MM.1S (cell line): Measurements from ENCODE around the gene UBE2D2.
"Not testable (repeated sequence)": the region's sequence is repeated elsewhere in the genome, so short reads cannot be mapped to it uniquely, and the experiment has no call there.

Experiments
- DNase-seq: peaks from one replicate; pipeline ENCODE4 v3.0.0-alpha.2; 2015
- H2AFZ ChIP-seq: fragments of 300-600 bp; sonication (generic); 2 replicates; pipeline ENCODE4 v1.6.0; 2016; ENCODE audit warnings: antibody characterized with exemption, low read length
- H3F3A ChIP-seq: fragments of 300-600 bp; sonication (generic); 2 replicates; pipeline ENCODE4 v1.6.1; 2016; ENCODE audit warnings: mild to moderate bottlenecking, antibody characterized with exemption, low read length, moderate library complexity, mixed read lengths; ENCODE audit not compliant: insufficient read depth
- H3K27ac ChIP-seq: fragments of 300-600 bp; sonication (generic); 2 replicates; pipeline ENCODE4 v1.5.1; 2016; ENCODE audit warnings: mild to moderate bottlenecking, low read length
- H3K27me3 ChIP-seq: fragments of 300-600 bp; sonication (generic); replicated peaks from 2 replicates; pipeline ENCODE4 v1.6.0; 2016; ENCODE audit warnings: low read length; ENCODE audit not compliant: insufficient read depth
- H3K36me3 ChIP-seq: fragments of 300-600 bp; sonication (generic); replicated peaks from 2 replicates; pipeline ENCODE4 v1.6.1; 2016; ENCODE audit warnings: mild to moderate bottlenecking, low read length, mixed read lengths; ENCODE audit not compliant: insufficient read depth
- H3K4me1 ChIP-seq: fragments of 300-600 bp; sonication (generic); 2 replicates; pipeline ENCODE4 v1.6.1; 2016; ENCODE audit warnings: low read length, mixed read lengths
- H3K4me2 ChIP-seq: fragments of 300-600 bp; sonication (generic); 2 replicates; pipeline ENCODE4 v1.6.0; 2016; ENCODE audit warnings: low read depth, low read length
- H3K4me3 ChIP-seq: fragments of 300-600 bp; sonication (generic); 2 replicates; pipeline ENCODE4 v1.5.1; 2016; ENCODE audit warnings: low read length, mixed read lengths
- H3K79me2 ChIP-seq: fragments of 300-600 bp; sonication (generic); 2 replicates; pipeline ENCODE4 v1.6.1; 2016; ENCODE audit warnings: mixed run types, low read length, mixed read lengths
- H3K9ac ChIP-seq: fragments of 300-600 bp; sonication (generic); 2 replicates; pipeline ENCODE4 v1.6.1; 2016; ENCODE audit warnings: low read length, mixed read lengths
- H3K9me2 ChIP-seq: fragments of 300-600 bp; sonication (generic); replicated peaks from 2 replicates; pipeline ENCODE4 v1.6.1; 2016; ENCODE audit warnings: mild to moderate bottlenecking, low read length, mixed read lengths; ENCODE audit not compliant: insufficient read depth
- H3K9me3 ChIP-seq: fragments of 300-600 bp; sonication (generic); replicated peaks from 2 replicates; pipeline ENCODE4 v1.6.1; 2016; ENCODE audit warnings: mild to moderate bottlenecking, low read length, mixed read lengths; ENCODE audit not compliant: insufficient read depth
- H4K20me1 ChIP-seq: fragments of 300-600 bp; sonication (generic); 2 replicates; pipeline ENCODE4 v1.6.1; 2016; ENCODE audit warnings: mild to moderate bottlenecking, low read length, moderate library complexity, mixed read lengths; ENCODE audit not compliant: insufficient read depth
- EZH2 ChIP-seq: fragments of 300-600 bp; sonication (generic); optimal IDR thresholded peaks from 2 replicates; pipeline ENCODE3; 2017; ENCODE audit warnings: low read depth, mild to moderate bottlenecking, antibody characterized with exemption, low read length, mixed read lengths
- EZH2phosphoT487 ChIP-seq: fragments of 300-600 bp; sonication (generic); IDR thresholded peaks from 2 replicates; pipeline ENCODE4 v1.6.1; 2018; ENCODE audit warnings: antibody characterized with exemption, low read length
- TF ChIP-seq, protein P1 (sequence below): fragments of 300-600 bp; sonication (generic); IDR thresholded peaks from 2 replicates; pipeline ENCODE4 v1.5.1; 2016; ENCODE audit warnings: antibody characterized with exemption, low read length, mixed read lengths

UBE2D2 gene

DNA sequence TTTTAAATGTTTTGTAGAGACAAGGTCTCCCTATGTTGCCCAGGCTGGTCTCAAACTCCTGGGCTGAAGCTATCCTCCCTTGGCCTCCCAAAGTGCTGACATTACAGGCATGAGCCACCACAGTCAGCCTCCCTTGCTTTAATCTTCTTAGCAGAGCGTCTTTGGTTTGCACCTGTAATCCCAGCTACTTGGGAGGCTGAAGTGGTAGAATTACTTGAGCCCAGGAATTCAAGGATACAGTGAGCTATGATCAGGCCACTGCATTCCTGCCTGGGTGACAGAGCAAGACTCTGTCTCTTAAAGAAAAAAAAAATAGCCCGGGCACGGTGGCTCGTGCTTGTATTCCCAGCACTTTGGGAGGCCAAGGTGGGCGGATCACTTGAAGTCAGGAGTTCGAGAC is 27.8 kb downstream of the UBE2D2 start:
- H3K9me2 ChIP-seq = no peaks in the 10 kb centered on the region
- H3F3A ChIP-seq = peaks cover 27% of the 10 kb centered on the region
- H3K79me2 ChIP-seq = peaks cover 100% of the 10 kb centered on the region
- no peak overlapping the region for H3K4me2 ChIP-seq
- H3K27ac ChIP-seq = no peak overlapping the region
- TF ChIP-seq, protein P1, sequence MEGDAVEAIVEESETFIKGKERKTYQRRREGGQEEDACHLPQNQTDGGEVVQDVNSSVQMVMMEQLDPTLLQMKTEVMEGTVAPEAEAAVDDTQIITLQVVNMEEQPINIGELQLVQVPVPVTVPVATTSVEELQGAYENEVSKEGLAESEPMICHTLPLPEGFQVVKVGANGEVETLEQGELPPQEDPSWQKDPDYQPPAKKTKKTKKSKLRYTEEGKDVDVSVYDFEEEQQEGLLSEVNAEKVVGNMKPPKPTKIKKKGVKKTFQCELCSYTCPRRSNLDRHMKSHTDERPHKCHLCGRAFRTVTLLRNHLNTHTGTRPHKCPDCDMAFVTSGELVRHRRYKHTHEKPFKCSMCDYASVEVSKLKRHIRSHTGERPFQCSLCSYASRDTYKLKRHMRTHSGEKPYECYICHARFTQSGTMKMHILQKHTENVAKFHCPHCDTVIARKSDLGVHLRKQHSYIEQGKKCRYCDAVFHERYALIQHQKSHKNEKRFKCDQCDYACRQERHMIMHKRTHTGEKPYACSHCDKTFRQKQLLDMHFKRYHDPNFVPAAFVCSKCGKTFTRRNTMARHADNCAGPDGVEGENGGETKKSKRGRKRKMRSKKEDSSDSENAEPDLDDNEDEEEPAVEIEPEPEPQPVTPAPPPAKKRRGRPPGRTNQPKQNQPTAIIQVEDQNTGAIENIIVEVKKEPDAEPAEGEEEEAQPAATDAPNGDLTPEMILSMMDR = no peak
- TF ChIP-seq EZH2 (no peak), EZH2phosphoT487 (no peak)
- no peaks in the 10 kb centered on the region for H3K9me3 ChIP-seq
- H4K20me1 ChIP-seq = peaks cover 3% of the 10 kb centered on the region
- H3K36me3 ChIP-seq = 0 out of 2 replicates have a peak, but pooled peaks cover 3% of the 10 kb centered on the region
- no peak for DNase-seq
- no peak overlapping the region for H3K4me3 ChIP-seq
- no peak overlapping the region for H2AFZ ChIP-seq
- no peaks in the 10 kb centered on the region for H3K27me3 ChIP-seq
- no peak overlapping the region for H3K9ac ChIP-seq
- H3K4me1 ChIP-seq = peaks cover 23% of the 10 kb centered on the region

- H3K36me3 ChIP-seq = peaks cover 3% of the 10 kb centered on the region; the same call in 1 of the 2 replicates
- H3K9ac ChIP-seq = no peak overlapping the region
- H3K4me2 ChIP-seq = peak overlapping the region; percentile 14; the same call in 1 of the 2 replicates
- H3K27ac ChIP-seq = peak overlapping the region; percentile 47; the same call in 1 of the 2 replicates
- no peaks in the 10 kb centered on the region for H3K9me2 ChIP-seq
- H3K9me3 ChIP-seq = no peaks in the 10 kb centered on the region
- no peaks in the 10 kb centered on the region for H4K20me1 ChIP-seq
- no peaks in the 10 kb centered on the region for H3K27me3 ChIP-seq
- TF ChIP-seq EZH2phosphoT487 = no peak
- peak; percentile 53 for DNase-seq
- H3K4me1 ChIP-seq = peaks cover 28% of the 10 kb centered on the region
- no peak overlapping the region for H2AFZ ChIP-seq
- peaks cover 28% of the 10 kb centered on the region for H3F3A ChIP-seq
- peaks cover 99% of the 10 kb centered on the region for H3K79me2 ChIP-seq
- no peak overlapping the region for H3K4me3 ChIP-seq
Measured at GRCh38 chr5:139592289-139592688, 31.1 kb downstream of the UBE2D2 start.

DNA sequence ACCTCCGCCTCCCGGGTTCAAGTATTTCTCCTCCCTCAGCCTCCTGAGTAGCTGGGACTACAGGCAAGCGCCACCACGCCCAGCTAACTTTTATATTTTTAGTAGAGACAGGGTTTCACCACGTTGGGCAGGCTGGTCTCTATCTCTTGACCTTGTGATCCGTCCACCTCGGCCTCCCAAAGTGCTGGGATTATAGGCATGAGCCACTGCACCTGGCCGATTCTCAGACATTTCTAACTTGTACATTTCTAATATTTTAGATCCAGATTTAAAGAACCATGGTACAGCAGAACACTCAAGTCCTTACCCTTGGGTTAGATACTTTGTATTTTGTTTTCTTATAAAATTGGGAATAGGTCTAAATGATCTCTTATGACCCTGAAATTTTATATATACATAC is 31.9 kb downstream of the UBE2D2 start:
- H3K9me3 ChIP-seq, H3K9ac ChIP-seq, DNase-seq, H2AFZ ChIP-seq, H3K36me3 ChIP-seq, H3K9me2 ChIP-seq, H3K4me2 ChIP-seq, H3K4me3 ChIP-seq, H3K27me3 ChIP-seq, H3K27ac ChIP-seq, H4K20me1 ChIP-seq: not testable (repeated sequence)
- Histone ChIP-seq H3K79me2 (peaks cover 99% of the 10 kb centered on the region), H3K4me1 (peaks cover 32% of the 10 kb centered on the region), H3F3A (peaks cover 28% of the 10 kb centered on the region)

DNA sequence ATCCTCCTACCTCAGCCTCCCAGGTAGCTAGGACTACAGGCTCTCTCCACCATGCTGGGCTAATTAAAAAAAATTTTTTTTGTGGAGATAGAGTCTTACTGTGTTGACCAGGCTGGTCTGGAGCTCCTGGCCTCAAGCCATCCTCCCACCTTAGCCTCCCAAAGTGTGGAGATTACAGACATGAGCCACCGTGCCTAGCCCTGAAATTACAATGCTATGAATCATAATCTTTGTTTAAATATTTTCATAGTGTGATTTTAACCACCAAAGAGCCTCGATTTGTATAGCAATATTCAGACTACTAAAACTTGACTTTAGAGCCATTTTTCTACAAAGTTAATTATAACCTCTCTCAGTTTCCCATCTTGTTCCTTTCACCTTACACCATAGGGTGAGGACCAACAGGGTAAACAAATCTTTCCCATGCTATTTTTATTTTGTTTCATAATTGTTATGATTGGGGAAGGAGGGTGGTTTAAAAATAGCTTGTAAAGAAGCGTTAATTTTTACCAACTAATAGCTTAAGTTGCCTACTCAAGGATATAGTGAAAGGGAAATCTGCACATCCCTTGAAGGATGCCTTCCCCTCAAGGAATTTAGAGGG is 32.7 kb downstream of the UBE2D2 start:
- H3K27me3 ChIP-seq = no peaks in the 10 kb centered on the region
- H3K4me1 ChIP-seq = peaks cover 31% of the 10 kb centered on the region
- H3K36me3 ChIP-seq = peaks cover 3% of the 10 kb centered on the region; the same call in 1 of the 2 replicates
- TF ChIP-seq, protein P1 = no peak
- TF ChIP-seq EZH2phosphoT487 = no peak
- no peak for TF ChIP-seq EZH2
- H3K9ac ChIP-seq = no peak overlapping the region
- no peaks in the 10 kb centered on the region for H4K20me1 ChIP-seq
- peak overlapping the region; percentile 23; the same call in 1 of the 2 replicates for H3K4me3 ChIP-seq
- no peaks in the 10 kb centered on the region for H3K9me3 ChIP-seq
- no peak for DNase-seq
- peak overlapping the region; percentile 48; the same call in 1 of the 2 replicates for H3K4me2 ChIP-seq
- H3K9me2 ChIP-seq = no peaks in the 10 kb centered on the region
- peaks cover 28% of the 10 kb centered on the region for H3F3A ChIP-seq
- H2AFZ ChIP-seq = no peak overlapping the region
- H3K79me2 ChIP-seq = peaks cover 99% of the 10 kb centered on the region
- peak overlapping the region; percentile 42; the same call in 1 of the 2 replicates for H3K27ac ChIP-seq
